PC-3 (cell line): ENCODE measurements around the gene PPT2.

Source experiments
- CTCF ChIP-seq: fragments of 300-600 bp; sonication (generic); conservative IDR thresholded peaks from 2 replicates; pipeline ENCODE4 v1.5.1; 2017; ENCODE audit warnings: antibody characterized with exemption, low read depth, mild to moderate bottlenecking, low read length
- EZH2phosphoT487 ChIP-seq: fragments of 300-600 bp; sonication (generic); IDR thresholded peaks from 2 replicates; pipeline ENCODE4 v1.6.1; 2018; ENCODE audit warnings: mild to moderate bottlenecking, antibody characterized with exemption, low read length, borderline replicate concordance

- TF ChIP-seq CTCF = peak; percentile 78
- no peak for TF ChIP-seq EZH2phosphoT487
These were observed 697 bp downstream of the PPT2 start for GRCh38 chr6:32154514-32155161.
